Neural progenitor cell (in vitro differentiated cells): ENCODE data around the gene SP140L. TPM values are rescaled to one million over a fixed set of nuclear protein-coding genes. Genes with fewer than 3 reads are reported as not detected.

Experiments used
- DNase-seq: peaks from one replicate; pipeline ENCODE4 v3.0.0-alpha.2; 2016; ENCODE audit warnings: low spot score
- H2AFZ ChIP-seq: fragments of 200-600 bp; sonication (generic); replicated peaks from 2 replicates; pipeline ENCODE4 v1.6.1; 2016; ENCODE audit warnings: antibody characterized with exemption
- H3F3A ChIP-seq: fragments of 200-600 bp; sonication (generic); 2 replicates; pipeline ENCODE4 v1.6.1; 2016; ENCODE audit warnings: antibody characterized with exemption, low read depth
- H3K27ac ChIP-seq: fragments of 200-600 bp; sonication (generic); 2 replicates; pipeline ENCODE4 v1.5.1; 2016; ENCODE audit warnings: mild to moderate bottlenecking
- H3K27me3 ChIP-seq: fragments of 200-600 bp; sonication (generic); 2 replicates; pipeline ENCODE4 v1.6.1; 2016; ENCODE audit warnings: mild to moderate bottlenecking, moderate library complexity
- H3K36me3 ChIP-seq: fragments of 200-600 bp; sonication (generic); 2 replicates; pipeline ENCODE4 v1.5.1; 2016
- H3K4me1 ChIP-seq: fragments of 200-600 bp; sonication (generic); 2 replicates; pipeline ENCODE4 v1.6.1; 2016; ENCODE audit warnings: mixed run types
- H3K4me2 ChIP-seq: fragments of 200-600 bp; sonication (generic); 2 replicates; pipeline ENCODE4 v1.6.1; 2016
- H3K4me3 ChIP-seq: fragments of 200-600 bp; sonication (generic); 2 replicates; pipeline ENCODE4 v1.5.1; 2016
- H3K79me2 ChIP-seq: fragments of 200-600 bp; sonication (generic); 2 replicates; pipeline ENCODE4 v1.6.1; 2016; ENCODE audit warnings: low read depth
- H3K9ac ChIP-seq: fragments of 200-600 bp; sonication (generic); 2 replicates; pipeline ENCODE4 v1.6.1; 2016
- H3K9me3 ChIP-seq: fragments of 200-600 bp; sonication (generic); 2 replicates; pipeline ENCODE4 v1.5.1; 2016; ENCODE audit warnings: low read depth
- H4K20me1 ChIP-seq: fragments of 200-600 bp; sonication (generic); 2 replicates; pipeline ENCODE4 v1.6.1; 2016; ENCODE audit warnings: low read depth
- H3K27ac Mint-ChIP-seq: 3 replicates; pipeline ENCODE4 v1.8.0; 2021; ENCODE audit warnings: mixed read lengths
- H3K27me3 Mint-ChIP-seq: 2 replicates; pipeline ENCODE4 v1.8.0; 2022; ENCODE audit warnings: low read depth, mild to moderate bottlenecking, inconsistent platforms, moderate library complexity, mixed read lengths; ENCODE audit not compliant: insufficient read depth
- H3K36me3 Mint-ChIP-seq: 3 replicates; pipeline ENCODE4 v1.8.0; 2021; ENCODE audit warnings: mixed read lengths
- H3K4me1 Mint-ChIP-seq: 3 replicates; pipeline ENCODE4 v1.8.0; 2021; ENCODE audit warnings: mixed read lengths
- H3K4me3 Mint-ChIP-seq: 3 replicates; pipeline ENCODE4 v1.8.0; 2021; ENCODE audit warnings: mild to moderate bottlenecking, moderate library complexity, mixed read lengths
- H3K9me3 Mint-ChIP-seq: 3 replicates; pipeline ENCODE4 v1.8.0; 2020; ENCODE audit warnings: mixed read lengths
- CTCF ChIP-seq: fragments of 200-600 bp; sonication (generic); IDR thresholded peaks from 2 replicates; pipeline ENCODE4 v1.5.1; 2017; ENCODE audit warnings: antibody characterized with exemption, mild to moderate bottlenecking
- EZH2 ChIP-seq: fragments of 200-600 bp; sonication (generic); IDR thresholded peaks from 2 replicates; pipeline ENCODE4 v1.6.1; 2017; ENCODE audit warnings: antibody characterized with exemption, mild to moderate bottlenecking, moderate library complexity
- EZH2phosphoT487 ChIP-seq: fragments of 200-600 bp; sonication (generic); IDR thresholded peaks from 2 replicates; pipeline ENCODE4 v1.6.1; 2017; ENCODE audit warnings: antibody characterized with exemption
- total RNA-seq: library from RNA; depleted of rRNA; stranded (reverse); fragments of >200 nt; gene quantifications from 2 replicates; pipeline ENCODE4 v1.2.3, GENCODE V29; 2015; ENCODE audit warnings: low replicate concordance

Gene SP140L
- total RNA-seq, 1 donor from 2014 or later, result 2.0 TPM

GRCh38 chr2:230444832-230445231 lies 117.8 kb downstream of the SP140L start:
- Histone ChIP-seq H3K9ac (no peak overlapping the region), H3K79me2 (no peaks in the 10 kb centered on the region), H3K27me3 (no peaks in the 10 kb centered on the region), H3K9me3 (no peaks in the 10 kb centered on the region), H3K27ac (no peak overlapping the region), H3F3A (no peaks in the 10 kb centered on the region), H3K36me3 (no peaks in the 10 kb centered on the region), H3K4me2 (no peak overlapping the region), H4K20me1 (no peaks in the 10 kb centered on the region), H3K4me3 (no peak overlapping the region), H2AFZ (no peak overlapping the region), H3K4me1 (no peaks in the 10 kb centered on the region)
- no peak overlapping the region for H3K27ac Mint-ChIP-seq
- DNase-seq, result no peak
- no peaks in the 10 kb centered on the region for H3K9me3 Mint-ChIP-seq
- H3K36me3 Mint-ChIP-seq, result no peaks in the 10 kb centered on the region
- H3K4me3 Mint-ChIP-seq, result no peak overlapping the region
- TF ChIP-seq CTCF (no peak), EZH2phosphoT487 (no peak), EZH2 (no peak)
- peaks cover 2% of the 10 kb centered on the region for H3K27me3 Mint-ChIP-seq
- no peaks in the 10 kb centered on the region for H3K4me1 Mint-ChIP-seq

- Mint-ChIP-seq H3K36me3 (no peaks in the 10 kb centered on the region), H3K9me3 (no peaks in the 10 kb centered on the region), H3K27me3 (peaks cover 2% of the 10 kb centered on the region), H3K4me1 (no peaks in the 10 kb centered on the region), H3K27ac (no peak overlapping the region), H3K4me3 (no peak overlapping the region)
- no peaks in the 10 kb centered on the region for H3K27me3 ChIP-seq
- H3K36me3 ChIP-seq, result no peaks in the 10 kb centered on the region
- no peaks in the 10 kb centered on the region for H4K20me1 ChIP-seq
- H3K4me1 ChIP-seq, result no peaks in the 10 kb centered on the region
- no peak for DNase-seq
- no peak overlapping the region for H3K4me2 ChIP-seq
- no peak overlapping the region for H3K9ac ChIP-seq
- no peak overlapping the region for H3K4me3 ChIP-seq
- no peaks in the 10 kb centered on the region for H3F3A ChIP-seq
- no peak overlapping the region for H2AFZ ChIP-seq
- H3K9me3 ChIP-seq, result no peaks in the 10 kb centered on the region
- TF ChIP-seq EZH2phosphoT487 (no peak), EZH2 (no peak), CTCF (no peak)
- H3K27ac ChIP-seq, result no peak overlapping the region
- no peaks in the 10 kb centered on the region for H3K79me2 ChIP-seq
These were observed 120.0 kb downstream of the SP140L start for GRCh38 chr2:230447036-230447435.

GRCh38 chr2:230447455-230448451 lies 120.8 kb downstream of the SP140L start:
- Histone ChIP-seq H3K4me3 (no peak overlapping the region), H3K79me2 (no peaks in the 10 kb centered on the region), H3K27ac (no peak overlapping the region), H3K4me2 (no peak overlapping the region), H3K9me3 (no peaks in the 10 kb centered on the region), H3K36me3 (no peaks in the 10 kb centered on the region), H4K20me1 (no peaks in the 10 kb centered on the region), H3F3A (no peaks in the 10 kb centered on the region), H3K4me1 (no peaks in the 10 kb centered on the region), H3K9ac (no peak overlapping the region), H2AFZ (no peak overlapping the region), H3K27me3 (no peaks in the 10 kb centered on the region)
- TF ChIP-seq EZH2 (no peak), CTCF (no peak), EZH2phosphoT487 (no peak)
- H3K27me3 Mint-ChIP-seq, result peaks cover 2% of the 10 kb centered on the region
- no peak for DNase-seq
- no peaks in the 10 kb centered on the region for H3K36me3 Mint-ChIP-seq
- no peaks in the 10 kb centered on the region for H3K9me3 Mint-ChIP-seq
- no peak overlapping the region for H3K27ac Mint-ChIP-seq
- H3K4me3 Mint-ChIP-seq, result no peak overlapping the region
- no peaks in the 10 kb centered on the region for H3K4me1 Mint-ChIP-seq
